GM23338 (cell line): ENCODE data around the gene KIF6. TPM values are rescaled to one million over a fixed set of nuclear protein-coding genes. Genes with fewer than 3 reads are reported as not detected.
A peak's percentile ranks its signal among the peaks of the same experiment; 100 is the strongest.
"Not testable (repeated sequence)": the region's sequence is repeated elsewhere in the genome, so short reads cannot be mapped to it uniquely, and the experiment has no call there.

Experiments used
- ATAC-seq: fragments of 200-7000 bp; cut with Tn5 transposase; 3 replicates; pipeline ENCODE4 v1.9.1; 2020
- DNase-seq: peaks from one replicate; pipeline ENCODE4 v3.0.0-alpha.2; 2015; ENCODE audit warnings: low spot score
- H2AFZ ChIP-seq: fragments of 200-600 bp; sonication (generic); 2 replicates; pipeline ENCODE4 v1.8.0; 2016; ENCODE audit warnings: antibody characterized with exemption, mild to moderate bottlenecking, moderate library complexity
- H3F3A ChIP-seq: fragments of 200-600 bp; sonication (generic); replicated peaks from 2 replicates; pipeline ENCODE4 v1.8.0; 2017; ENCODE audit warnings: antibody characterized with exemption, mixed run types, low read depth
- H3K27ac ChIP-seq: fragments of 200-600 bp; sonication (generic); 2 replicates; pipeline ENCODE4 v1.6.1; 2016; ENCODE audit warnings: low read depth
- H3K27me3 ChIP-seq: fragments of 200-600 bp; sonication (generic); 2 replicates; pipeline ENCODE4 v1.8.0; 2016; ENCODE audit warnings: mild to moderate bottlenecking, mixed run types, moderate library complexity; ENCODE audit not compliant: insufficient read depth
- H3K36me3 ChIP-seq: fragments of 200-600 bp; sonication (generic); 2 replicates; pipeline ENCODE4 v1.8.0; 2016; ENCODE audit warnings: mild to moderate bottlenecking; ENCODE audit not compliant: insufficient read depth
- H3K4me1 ChIP-seq: fragments of 200-600 bp; sonication (generic); 2 replicates; pipeline ENCODE4 v1.8.0; 2016; ENCODE audit warnings: mild to moderate bottlenecking, moderate library complexity; ENCODE audit not compliant: insufficient read depth
- H3K4me2 ChIP-seq: fragments of 200-600 bp; sonication (generic); 2 replicates; pipeline ENCODE4 v1.7.1; 2017; ENCODE audit warnings: mixed run types
- H3K4me3 ChIP-seq: fragments of 200-600 bp; sonication (generic); 2 replicates; pipeline ENCODE4 v1.6.1; 2016; ENCODE audit warnings: mixed run types
- H3K79me2 ChIP-seq: fragments of 200-600 bp; sonication (generic); replicated peaks from 2 replicates; pipeline ENCODE4 v1.8.0; 2017; ENCODE audit warnings: mild to moderate bottlenecking; ENCODE audit not compliant: insufficient read depth
- H3K9me2 ChIP-seq: fragments of 200-600 bp; sonication (generic); 2 replicates; pipeline ENCODE4 v1.8.0; 2017; ENCODE audit not compliant: insufficient read depth
- H4K20me1 ChIP-seq: fragments of 200-600 bp; sonication (generic); replicated peaks from 2 replicates; pipeline ENCODE4 v1.8.0; 2017; ENCODE audit warnings: mild to moderate bottlenecking; ENCODE audit not compliant: insufficient read depth
- H3K27ac Mint-ChIP-seq: 2 replicates; pipeline ENCODE4 v1.8.0; 2020; ENCODE audit warnings: inconsistent platforms, mild to moderate bottlenecking, moderate library complexity, mixed read lengths
- H3K27me3 Mint-ChIP-seq: 3 replicates; pipeline ENCODE4 v1.8.0; 2022; ENCODE audit warnings: low read depth, mild to moderate bottlenecking, moderate library complexity, mixed read lengths, inconsistent platforms; ENCODE audit not compliant: insufficient read depth, poor library complexity
- H3K36me3 Mint-ChIP-seq: 3 replicates; pipeline ENCODE4 v1.8.0; 2021; ENCODE audit warnings: low read depth, mild to moderate bottlenecking, inconsistent platforms, moderate library complexity, mixed read lengths
- H3K4me1 Mint-ChIP-seq: 3 replicates; pipeline ENCODE4 v1.8.0; 2020; ENCODE audit warnings: mild to moderate bottlenecking, inconsistent platforms, mixed read lengths
- H3K4me3 Mint-ChIP-seq: 3 replicates; pipeline ENCODE4 v1.8.0; 2021; ENCODE audit warnings: moderate library complexity, mild to moderate bottlenecking, inconsistent platforms, mixed read lengths
- H3K9me3 Mint-ChIP-seq: 3 replicates; pipeline ENCODE4 v1.8.0; 2020; ENCODE audit warnings: moderate library complexity, mild to moderate bottlenecking, inconsistent platforms, mixed read lengths
- CREB1 ChIP-seq: fragments of 250-450 bp; sonication (Bioruptor Pico); IDR thresholded peaks from 2 replicates; pipeline ENCODE4 v1.5.0; 2020; ENCODE audit warnings: low read depth, mild to moderate bottlenecking, moderate library complexity
- CTCF ChIP-seq, 2 experiments: fragments of 200-600 bp in 1 of 2; sonication (generic) in 1 of 2; conservative IDR thresholded peaks; 2 replicates each; pipeline versions ENCODE4 v1.5.1 to v1.6.1; 2016 to 2017; ENCODE audit warnings: antibody characterized with exemption in 2 of 2, low read depth in 2 of 2, mild to moderate bottlenecking in 2 of 2, moderate library complexity in 1 of 2
- EZH2 ChIP-seq: fragments of 200-600 bp; sonication (generic); IDR thresholded peaks from one replicate; pipeline ENCODE4 v1.8.0; 2017; ENCODE audit warnings: antibody characterized with exemption, mild to moderate bottlenecking, low read depth; ENCODE audit not compliant: unreplicated experiment
- EZH2phosphoT487 ChIP-seq: fragments of 200-600 bp; sonication (generic); IDR thresholded peaks from one replicate; pipeline ENCODE4 v1.8.1; 2018; ENCODE audit warnings: antibody characterized with exemption; ENCODE audit not compliant: unreplicated experiment
- NANOG ChIP-seq: IDR thresholded peaks from 2 replicates; pipeline ENCODE4 v1.6.1; 2016; ENCODE audit warnings: antibody characterized with exemption, borderline replicate concordance
- POLR2AphosphoS5 ChIP-seq: IDR thresholded peaks from 2 replicates; pipeline ENCODE4 v1.6.1; 2016; ENCODE audit warnings: antibody characterized with exemption, low read depth
- STAT1 ChIP-seq: IDR thresholded peaks from one replicate; pipeline ENCODE4 v1.6.1; 2016; ENCODE audit warnings: antibody characterized with exemption; ENCODE audit not compliant: unreplicated experiment
- ZNF114 ChIP-seq: fragments of 250-450 bp; sonication (Bioruptor Pico); IDR thresholded peaks from 2 replicates; pipeline ENCODE4 v1.5.0; 2020; ENCODE audit warnings: mild to moderate bottlenecking, moderate library complexity
- ZNF462 ChIP-seq: fragments of 250-450 bp; sonication (Bioruptor Pico); IDR thresholded peaks from 2 replicates; pipeline ENCODE4 v1.5.0; 2020; ENCODE audit warnings: mild to moderate bottlenecking, moderate library complexity
- polyA plus RNA-seq: library from polyadenylated mRNA; unstranded; fragments of >200 nt; fragmentation: Nextera tagmentation; extraction: Ambion mirVana; gene quantifications from 2 replicates; pipeline ENCODE4 v1.2.1, GENCODE V29; 2016
- total RNA-seq: library from RNA; depleted of rRNA; stranded (reverse); fragments of >200 nt; shearing (Covaris generic); gene quantifications from 2 replicates; pipeline ENCODE4 v1.2.3, GENCODE V29; 2014

Gene KIF6
- total and polyA plus RNA-seq, 2 experiments from 2014 or later = 0.87 to 1.7 TPM

GRCh38 chr6:39509831-39510230, 215.4 kb downstream of the KIF6 start:
- Mint-ChIP-seq H3K9me3 (peaks cover 32% of the 10 kb centered on the region), H3K36me3 (peaks cover 15% of the 10 kb centered on the region; the same call in 2 of the 3 replicates)
- H3K4me2 ChIP-seq, H2AFZ ChIP-seq, DNase-seq, H3K79me2 ChIP-seq, H4K20me1 ChIP-seq, H3K27ac ChIP-seq, H3K4me1 ChIP-seq, ATAC-seq, H3K27me3 ChIP-seq, H3K4me1 Mint-ChIP-seq, H3F3A ChIP-seq, H3K4me3 ChIP-seq, H3K4me3 Mint-ChIP-seq, H3K9me2 ChIP-seq, H3K36me3 ChIP-seq, H3K27ac Mint-ChIP-seq, H3K27me3 Mint-ChIP-seq: not testable (repeated sequence)

GRCh38 chr6:39508515-39508914, 216.7 kb downstream of the KIF6 start:
- H3K36me3 Mint-ChIP-seq = peaks cover 15% of the 10 kb centered on the region
- peaks cover 2% of the 10 kb centered on the region for H3K27me3 Mint-ChIP-seq
- H2AFZ ChIP-seq = no peak overlapping the region
- no peaks in the 10 kb centered on the region for H4K20me1 ChIP-seq
- TF ChIP-seq CREB1 (CRISPR knock-in tag) = no peak
- no peak for TF ChIP-seq NANOG
- TF ChIP-seq STAT1 = no peak
- no peak for TF ChIP-seq EZH2
- TF ChIP-seq ZNF114 (CRISPR knock-in tag) = no peak
- TF ChIP-seq POLR2AphosphoS5 = no peak
- DNase-seq (peak; percentile 26), ATAC-seq (no peak)
- H3K4me2 ChIP-seq = no peak overlapping the region
- no peak overlapping the region for H3K4me3 Mint-ChIP-seq
- no peaks in the 10 kb centered on the region for H3K4me1 ChIP-seq
- no peaks in the 10 kb centered on the region for H3K79me2 ChIP-seq
- no peaks in the 10 kb centered on the region for H3K27me3 ChIP-seq
- H3K27ac ChIP-seq = no peak overlapping the region
- no peaks in the 10 kb centered on the region for H3K36me3 ChIP-seq
- H3K9me3 Mint-ChIP-seq = peaks cover 38% of the 10 kb centered on the region
- no peak overlapping the region for H3K4me3 ChIP-seq
- H3K27ac Mint-ChIP-seq = no peak overlapping the region
- H3K9me2 ChIP-seq = peaks cover 8% of the 10 kb centered on the region; the same call in 1 of the 2 replicates
- H3F3A ChIP-seq = no peaks in the 10 kb centered on the region
- no peaks in the 10 kb centered on the region for H3K4me1 Mint-ChIP-seq

GRCh38 chr6:39507331-39507998, 217.7 kb downstream of the KIF6 start:
- Histone ChIP-seq H3K4me3 (no peak overlapping the region), H3K27me3 (no peaks in the 10 kb centered on the region), H3K27ac (no peak overlapping the region), H2AFZ (no peak overlapping the region), H3K79me2 (no peaks in the 10 kb centered on the region), H3K4me2 (no peak overlapping the region), H3K9me2 (peaks cover 6% of the 10 kb centered on the region; the same call in 1 of the 2 replicates), H3K36me3 (peaks cover 3% of the 10 kb centered on the region), H4K20me1 (no peaks in the 10 kb centered on the region), H3K4me1 (no peaks in the 10 kb centered on the region), H3F3A (no peaks in the 10 kb centered on the region)
- ATAC-seq (no peak), DNase-seq (no peak)
- H3K9me3 Mint-ChIP-seq = peaks cover 48% of the 10 kb centered on the region
- no peak overlapping the region for H3K27ac Mint-ChIP-seq
- no peaks in the 10 kb centered on the region for H3K4me1 Mint-ChIP-seq
- H3K27me3 Mint-ChIP-seq = peaks cover 2% of the 10 kb centered on the region
- H3K4me3 Mint-ChIP-seq = no peak overlapping the region
- H3K36me3 Mint-ChIP-seq = peaks cover 21% of the 10 kb centered on the region
- no peak for TF ChIP-seq ZNF114 (CRISPR knock-in tag)
- no peak for TF ChIP-seq CTCF (conservative IDR thresholded peaks at IDR 0.05; ENCODE audit: low read depth in 2 of 2)
- TF ChIP-seq EZH2phosphoT487 = no peak
- no peak for TF ChIP-seq POLR2AphosphoS5
- no peak for TF ChIP-seq ZNF462
